NB4 (cell line): Measurements from ENCODE around the gene WSCD2.
A peak's percentile ranks its signal among the peaks of the same experiment; 100 is the strongest.

Source experiments
- DNase-seq: peaks from one replicate; pipeline ENCODE4 v3.0.0; 2010; ENCODE audit warnings: low read depth
- H3K4me3 ChIP-seq: one replicate; pipeline ENCODE4 v1.5.1; 2011; ENCODE audit warnings: mild to moderate bottlenecking, low read depth, low read length, moderate library complexity
- MAX ChIP-seq: IDR thresholded peaks from 2 replicates; pipeline ENCODE4 v1.6.1; 2011; ENCODE audit warnings: low read depth, low read length
- MYC ChIP-seq: IDR thresholded peaks from 2 replicates; pipeline ENCODE4 v1.6.1; 2011; ENCODE audit warnings: low read depth, low read length
- POLR2A ChIP-seq: IDR thresholded peaks from 2 replicates; pipeline ENCODE4 v1.6.1; 2011; ENCODE audit warnings: mild to moderate bottlenecking; ENCODE audit not compliant: insufficient read length; ENCODE audit errors: extremely low read depth
- TF ChIP-seq, protein P1 (sequence below): IDR thresholded peaks from one replicate; pipeline ENCODE4 v1.5.1; 2012; ENCODE audit warnings: low read depth, low read length

Gene WSCD2

DNA sequence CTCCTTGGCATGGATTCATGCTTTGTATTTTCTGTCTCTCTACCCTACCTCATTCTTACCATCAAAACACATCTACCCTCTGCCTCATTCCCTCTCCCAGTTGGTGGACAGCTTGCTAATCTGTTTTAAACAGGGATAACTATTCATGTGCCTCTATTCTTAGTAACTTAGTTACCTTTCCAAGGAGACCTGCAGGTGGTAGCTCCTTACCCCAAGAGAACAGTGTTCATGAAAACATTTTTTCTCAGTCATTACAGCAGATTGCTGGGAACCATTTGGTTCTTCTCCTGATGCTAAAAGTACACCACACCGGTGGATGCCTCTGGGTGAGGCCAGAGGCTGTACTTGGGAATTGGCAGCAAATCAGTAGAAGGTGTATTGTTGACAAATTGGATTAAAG, 137.0 kb downstream of the WSCD2 start:
- no peak overlapping the region for H3K4me3 ChIP-seq
- TF ChIP-seq MAX: no peak
- TF ChIP-seq, protein P1, sequence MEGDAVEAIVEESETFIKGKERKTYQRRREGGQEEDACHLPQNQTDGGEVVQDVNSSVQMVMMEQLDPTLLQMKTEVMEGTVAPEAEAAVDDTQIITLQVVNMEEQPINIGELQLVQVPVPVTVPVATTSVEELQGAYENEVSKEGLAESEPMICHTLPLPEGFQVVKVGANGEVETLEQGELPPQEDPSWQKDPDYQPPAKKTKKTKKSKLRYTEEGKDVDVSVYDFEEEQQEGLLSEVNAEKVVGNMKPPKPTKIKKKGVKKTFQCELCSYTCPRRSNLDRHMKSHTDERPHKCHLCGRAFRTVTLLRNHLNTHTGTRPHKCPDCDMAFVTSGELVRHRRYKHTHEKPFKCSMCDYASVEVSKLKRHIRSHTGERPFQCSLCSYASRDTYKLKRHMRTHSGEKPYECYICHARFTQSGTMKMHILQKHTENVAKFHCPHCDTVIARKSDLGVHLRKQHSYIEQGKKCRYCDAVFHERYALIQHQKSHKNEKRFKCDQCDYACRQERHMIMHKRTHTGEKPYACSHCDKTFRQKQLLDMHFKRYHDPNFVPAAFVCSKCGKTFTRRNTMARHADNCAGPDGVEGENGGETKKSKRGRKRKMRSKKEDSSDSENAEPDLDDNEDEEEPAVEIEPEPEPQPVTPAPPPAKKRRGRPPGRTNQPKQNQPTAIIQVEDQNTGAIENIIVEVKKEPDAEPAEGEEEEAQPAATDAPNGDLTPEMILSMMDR: no peak
- no peak for TF ChIP-seq POLR2A
- no peak for TF ChIP-seq MYC
- no peak for DNase-seq

DNA sequence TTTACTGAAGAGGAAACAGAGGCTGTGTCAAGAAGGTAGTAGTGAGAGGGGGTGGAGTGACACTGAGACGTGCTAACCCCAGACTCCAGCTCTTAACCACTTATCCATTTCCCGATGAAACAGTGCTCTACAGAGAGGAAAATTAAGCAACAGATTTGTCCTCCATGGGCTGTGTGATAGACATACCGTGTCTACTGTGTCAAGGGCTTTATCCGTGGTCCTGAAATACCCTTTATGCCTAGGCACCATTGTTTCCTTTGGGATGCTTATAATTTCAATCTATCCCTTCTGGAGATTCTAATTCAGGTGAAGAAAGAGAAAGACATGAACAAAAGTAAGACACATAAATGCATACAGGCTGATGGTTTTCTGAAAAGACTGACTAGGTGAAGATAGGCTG, 138.4 kb downstream of the WSCD2 start:
- DNase-seq: no peak
- TF ChIP-seq, protein P1: no peak
- TF ChIP-seq MYC (no peak), POLR2A (no peak), MAX (no peak)

GRCh38 chr12:108268397-108268796, 139.3 kb downstream of the WSCD2 start:
- H3K4me3 ChIP-seq: no peak overlapping the region
- DNase-seq: no peak
- peak; percentile 62 for TF ChIP-seq MAX
- TF ChIP-seq, protein P1: no peak

More for the DNA sequence above, 138.4 kb downstream of the WSCD2 start:
- H3K4me3 ChIP-seq: no peak overlapping the region

- H3K4me3 ChIP-seq: no peak overlapping the region
- DNase-seq: no peak
- TF ChIP-seq POLR2A (no peak), MYC (no peak), MAX (no peak)
- TF ChIP-seq, protein P1: no peak
Measured at GRCh38 chr12:108269224-108269623, 140.1 kb downstream of the WSCD2 start.

DNA sequence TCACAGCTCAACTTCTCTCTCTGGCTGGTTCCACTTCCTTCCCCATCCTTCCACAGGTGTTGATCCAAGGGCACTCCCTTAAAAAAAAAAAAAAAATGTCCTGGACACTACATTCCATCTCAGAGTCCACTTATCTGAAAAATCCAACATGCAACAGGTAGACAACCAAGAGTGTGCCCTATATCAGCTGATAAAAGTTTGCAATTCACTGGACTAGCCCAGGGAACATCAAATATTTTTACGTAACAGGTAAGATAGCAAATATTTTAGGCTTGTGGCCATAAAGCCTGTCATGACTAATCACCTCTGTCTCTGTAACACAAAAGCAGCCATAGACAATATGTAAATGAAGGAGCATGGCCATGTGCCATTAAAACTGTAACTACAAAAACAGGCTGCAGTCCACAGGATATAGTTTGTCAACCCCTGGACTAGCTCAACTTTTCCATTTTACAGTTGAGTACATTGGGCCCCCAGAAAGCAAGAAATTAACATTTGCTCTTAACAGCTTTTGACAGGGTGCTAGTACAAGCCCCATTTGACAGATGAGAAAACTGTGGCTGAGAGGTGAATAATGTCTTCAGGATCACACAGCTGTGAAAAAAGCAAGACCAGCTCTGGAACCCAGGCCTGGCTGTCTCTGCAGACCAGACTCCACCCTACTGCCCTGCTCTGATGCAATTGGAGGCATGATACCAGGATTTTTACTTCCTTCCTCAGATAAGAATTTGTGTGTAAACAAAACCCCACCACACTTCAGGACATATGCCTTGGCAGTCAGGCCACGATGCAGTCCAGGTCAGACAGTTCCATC, 141.2 kb downstream of the WSCD2 start:
- TF ChIP-seq MAX (no peak), MYC (no peak), POLR2A (no peak)
- DNase-seq: peak; percentile 13
- H3K4me3 ChIP-seq: no peak overlapping the region

DNA sequence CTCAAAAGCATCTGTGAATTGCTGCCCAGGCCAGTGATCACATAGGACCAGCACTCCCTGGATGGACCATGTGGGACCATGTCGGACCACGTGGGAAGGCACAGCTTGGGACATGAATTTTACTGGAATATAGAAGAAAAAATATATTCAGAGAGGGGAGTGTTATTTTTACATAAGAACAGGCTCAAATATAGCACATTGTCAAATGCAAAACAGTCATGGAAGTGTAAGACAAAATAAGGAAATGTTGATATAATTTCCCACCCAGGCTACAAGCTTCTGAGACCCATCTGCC, 141.7 kb downstream of the WSCD2 start:
- no peak for DNase-seq
- H3K4me3 ChIP-seq: no peak overlapping the region
- TF ChIP-seq MAX: peak; percentile 40; the same call in 1 of the 2 replicates
- no peak for TF ChIP-seq POLR2A
